ENCODE results near the gene PLEK2. TPM values are rescaled to one million over a fixed set of nuclear protein-coding genes. Genes with fewer than 3 reads are reported as not detected.
"Not testable (repeated sequence)": the region's sequence is repeated elsewhere in the genome, so short reads cannot be mapped to it uniquely, and the experiment has no call there.

Gene PLEK2
- total RNA-seq, 2 experiments from 2014 or later = 0.44 TPM; not detected in 1

DNA sequence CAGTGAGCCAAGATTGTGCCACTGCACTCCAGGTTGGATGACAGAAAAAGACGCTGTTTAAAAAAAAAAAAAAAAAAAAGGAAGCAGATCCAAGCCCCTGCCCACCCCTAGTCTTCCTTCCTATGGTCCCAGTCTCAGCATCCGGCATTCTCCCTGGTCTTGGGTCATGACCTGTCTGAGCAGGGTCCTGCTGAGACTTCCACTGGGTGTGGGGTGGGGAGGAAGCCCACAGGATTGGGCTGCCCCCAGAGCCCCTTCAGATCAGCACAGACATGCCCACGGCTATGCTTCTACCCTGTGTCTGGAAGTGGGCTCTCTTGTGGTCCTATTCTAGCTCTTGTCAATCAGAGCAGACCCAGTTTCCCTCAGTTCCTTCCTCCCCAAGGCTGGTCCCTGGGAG is 12.6 kb upstream of the PLEK2 start:
- H3K36me3 Mint-ChIP-seq = no peaks in the 10 kb centered on the region
- no peak overlapping the region for H3K4me3 Mint-ChIP-seq
- H3K27ac Mint-ChIP-seq = no peak overlapping the region
- H3K27me3 Mint-ChIP-seq = peaks cover 35% of the 10 kb centered on the region
- CTCF ChIA-PET = interaction anchor here (1.4 to 6.8 kb wide), 6 partner anchors 103 to 280 kb away, joined by 3 to 145 read pairs (median 20); partner anchors contain the start of gene PIGH
- H3K4me1 Mint-ChIP-seq = peaks cover 9% of the 10 kb centered on the region
- no peaks in the 10 kb centered on the region for H3K9me3 Mint-ChIP-seq (ENCODE audit: low read depth)
- ATAC-seq (no peak), DNase-seq (no peak)

DNA sequence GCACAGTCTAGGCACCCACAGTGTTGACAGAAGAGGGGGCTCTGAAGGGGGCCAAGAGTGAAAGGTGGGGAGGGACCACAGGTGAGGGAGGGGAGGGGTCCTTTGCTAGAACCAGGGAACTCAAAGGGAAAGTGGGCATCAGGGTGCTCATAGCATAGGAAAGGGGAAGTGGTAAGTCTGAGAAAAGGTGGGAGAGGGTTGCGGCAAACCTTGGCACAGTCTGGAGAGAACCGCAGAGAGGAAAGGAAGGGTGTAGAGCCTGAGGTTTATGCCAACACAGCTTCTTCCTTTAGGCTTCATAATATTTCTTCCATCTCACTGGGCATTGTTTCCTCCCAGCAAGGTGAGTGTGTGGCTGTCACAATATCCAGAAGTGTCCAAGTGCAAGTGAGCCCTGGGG is 11.5 kb upstream of the PLEK2 start:
- no peak for DNase-seq
- Mint-ChIP-seq H3K36me3 (no peaks in the 10 kb centered on the region), H3K27me3 (peaks cover 31% of the 10 kb centered on the region), H3K27ac (no peak overlapping the region), H3K4me1 (peaks cover 9% of the 10 kb centered on the region), H3K4me3 (no peak overlapping the region), H3K9me3 (ENCODE audit: low read depth) (no peaks in the 10 kb centered on the region)
- no peak for ATAC-seq
- CTCF ChIA-PET = interaction anchor here (1.4 to 6.8 kb wide), 4 partner anchors 149 to 281 kb away, joined by 3 to 145 read pairs (median 6); partner anchors contain the start of gene PIGH

DNA sequence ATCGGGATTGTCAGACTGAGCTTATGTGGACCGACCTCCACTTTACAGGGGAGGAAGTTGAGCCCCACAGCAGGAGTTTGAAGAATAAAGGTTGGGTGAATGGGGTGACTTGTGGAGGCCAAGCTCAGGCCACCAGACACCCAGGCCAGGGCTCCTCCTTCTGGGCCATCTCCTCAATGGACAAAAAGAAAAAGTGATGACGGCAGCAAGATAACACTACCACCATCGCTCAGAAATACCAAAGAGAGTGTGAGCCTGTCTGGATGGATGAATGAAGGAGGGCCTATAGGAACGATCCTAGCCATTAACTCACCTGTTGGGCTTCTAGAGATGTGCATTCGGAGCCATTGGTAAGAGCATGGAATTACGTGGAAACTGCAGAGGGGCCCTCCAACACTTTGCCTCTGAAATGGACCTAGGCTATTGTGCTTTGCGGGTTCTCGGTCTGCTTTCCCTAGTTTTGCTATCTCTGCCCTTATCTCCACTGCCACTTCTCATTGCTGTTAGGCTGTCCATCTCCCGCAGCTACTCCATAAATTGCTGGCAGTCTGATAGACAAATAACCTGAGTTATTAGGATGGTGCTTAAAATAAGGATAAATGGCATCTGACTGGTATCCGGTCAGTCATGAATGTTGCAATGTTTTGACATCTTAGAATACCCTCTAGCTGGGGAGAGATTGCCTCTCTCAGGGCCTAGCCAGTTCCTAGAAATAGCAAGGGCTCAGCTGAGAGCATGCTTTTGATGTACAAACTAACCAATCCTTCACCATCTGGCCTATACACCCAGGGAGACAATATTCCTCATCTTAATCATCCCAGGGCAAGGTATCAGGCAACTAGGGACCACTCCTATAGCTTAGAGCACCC is 9.6 kb upstream of the PLEK2 start:
- no peaks in the 10 kb centered on the region for H3K36me3 Mint-ChIP-seq
- H3K4me3 Mint-ChIP-seq = no peak overlapping the region
- DNase-seq (no peak), ATAC-seq (no peak)
- H3K27ac Mint-ChIP-seq = no peak overlapping the region
- peaks cover 24% of the 10 kb centered on the region for H3K27me3 Mint-ChIP-seq
- peaks cover 7% of the 10 kb centered on the region for H3K4me1 Mint-ChIP-seq
- CTCF ChIA-PET = interaction anchor here (0.9 to 2.2 kb wide), 4 partner anchors 10 to 150 kb away, joined by 3 to 7 read pairs (median 4); no protein-coding TSS in a partner anchor
- no peaks in the 10 kb centered on the region for H3K9me3 Mint-ChIP-seq (ENCODE audit: low read depth)

DNA sequence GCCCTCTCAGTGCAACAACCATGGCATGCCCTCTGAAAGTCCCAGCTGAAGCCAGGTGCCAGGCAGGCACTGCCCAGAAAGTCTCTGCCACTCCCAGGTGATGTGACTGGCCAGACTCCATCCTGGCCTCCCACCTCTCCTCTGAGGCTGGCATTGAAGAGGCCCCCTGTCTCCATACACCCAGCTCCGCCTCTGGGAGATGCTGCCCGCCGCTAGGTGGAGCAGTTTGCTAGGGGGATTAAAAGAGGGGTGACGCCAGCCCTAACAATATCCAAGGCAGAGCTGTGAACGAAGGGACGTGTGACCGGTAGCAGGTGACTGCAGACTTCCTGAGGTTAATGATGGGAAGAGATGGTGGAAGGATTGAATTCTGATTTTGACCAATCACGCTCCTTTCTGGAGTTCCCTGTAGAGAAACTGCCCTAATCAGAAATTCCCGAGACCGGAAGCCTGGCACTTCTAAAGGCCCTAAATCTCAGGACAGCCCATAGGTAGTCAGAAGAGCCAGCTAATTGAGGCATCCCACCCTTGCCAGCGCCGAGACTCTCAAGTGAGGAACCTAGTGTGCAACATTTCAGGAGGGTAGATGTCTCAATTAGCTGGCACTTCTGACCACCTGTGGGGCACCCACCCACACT is 8.3 kb upstream of the PLEK2 start:
- Mint-ChIP-seq H3K27ac (no peak overlapping the region), H3K9me3 (ENCODE audit: low read depth) (no peaks in the 10 kb centered on the region), H3K27me3 (peaks cover 16% of the 10 kb centered on the region), H3K4me3 (no peak overlapping the region), H3K4me1 (peaks cover 7% of the 10 kb centered on the region), H3K36me3 (no peaks in the 10 kb centered on the region)
- DNase-seq = peak; percentile 63
- CTCF ChIA-PET = interaction anchor here (0.5 to 2.2 kb wide), 13 partner anchors 8 to 329 kb away, joined by 3 to 13 read pairs (median 3); no protein-coding TSS in a partner anchor
- ATAC-seq = peak; percentile 67

DNA sequence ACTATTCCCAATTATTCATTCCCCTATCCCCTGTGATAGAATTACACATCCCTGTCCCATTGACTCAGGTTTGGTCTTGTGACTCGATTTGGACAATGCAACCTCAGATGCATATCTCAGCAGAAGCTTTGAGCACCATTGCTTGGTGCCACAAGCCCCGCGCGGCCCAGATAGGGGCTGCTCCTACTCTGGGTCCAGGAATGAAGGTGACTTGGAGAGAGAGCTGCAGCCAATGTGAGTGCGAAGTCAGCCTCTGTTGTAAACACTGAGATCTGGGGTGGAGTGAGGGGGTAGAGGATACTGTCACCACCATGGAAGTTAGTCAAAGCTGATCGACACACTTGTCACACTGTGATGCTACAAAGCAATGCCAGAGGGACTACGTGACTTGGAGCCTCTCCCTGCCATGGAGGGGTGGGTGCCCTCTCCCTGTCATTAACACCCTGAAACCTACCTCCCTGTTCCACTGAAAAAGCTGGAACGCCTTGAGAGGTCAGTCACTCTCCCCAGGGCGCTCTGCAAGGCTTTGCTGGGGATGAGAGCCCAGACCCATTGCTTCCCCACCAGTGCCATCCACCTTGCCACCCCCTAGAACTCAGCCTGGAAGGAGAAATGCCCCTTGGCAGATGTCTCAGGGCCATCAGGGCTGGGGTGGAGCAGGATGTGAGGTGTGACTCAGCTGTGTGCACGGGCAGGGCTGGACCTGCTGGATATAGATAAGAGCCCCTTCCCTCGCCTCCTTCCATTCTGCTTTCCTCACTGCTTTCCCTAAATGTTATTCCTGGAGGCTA is 6.6 kb upstream of the PLEK2 start:
- peaks cover 8% of the 10 kb centered on the region for H3K27me3 Mint-ChIP-seq
- ATAC-seq = no peak
- no peaks in the 10 kb centered on the region for H3K9me3 Mint-ChIP-seq (ENCODE audit: low read depth)
- peaks cover 9% of the 10 kb centered on the region for H3K4me1 Mint-ChIP-seq
- CTCF ChIA-PET = no interaction called here
- DNase-seq = no peak
- no peak overlapping the region for H3K4me3 Mint-ChIP-seq
- no peaks in the 10 kb centered on the region for H3K36me3 Mint-ChIP-seq
- no peak overlapping the region for H3K27ac Mint-ChIP-seq

DNA sequence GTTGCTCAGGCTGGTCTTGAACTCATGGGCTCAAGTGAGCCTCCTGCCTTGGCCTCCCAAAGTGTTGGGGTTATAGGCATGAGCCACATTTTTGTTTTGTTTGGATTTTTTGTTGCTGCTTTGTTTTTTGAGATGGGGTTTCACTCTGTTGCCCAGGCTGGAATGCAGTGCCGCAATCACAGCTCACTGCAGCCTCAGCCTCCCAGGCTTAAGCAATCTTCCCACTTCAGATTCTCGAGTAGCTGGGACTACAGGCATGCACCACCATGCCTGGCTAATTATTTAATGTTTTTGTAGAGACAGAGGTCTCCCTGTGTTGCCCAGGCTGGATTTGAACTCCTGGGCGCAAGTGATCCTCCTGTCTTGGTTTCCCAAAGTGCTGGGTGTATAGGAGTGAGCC is 5.7 kb upstream of the PLEK2 start:
- Mint-ChIP-seq H3K9me3 (ENCODE audit: low read depth) (no peaks in the 10 kb centered on the region), H3K4me3 (no peak overlapping the region), H3K36me3 (no peaks in the 10 kb centered on the region), H3K4me1 (peaks cover 4% of the 10 kb centered on the region), H3K27me3 (peaks cover 5% of the 10 kb centered on the region), H3K27ac (no peak overlapping the region)
- ATAC-seq (no peak), DNase-seq (no peak)
- CTCF ChIA-PET = interaction anchor here (0.9 kb wide), 1 partner anchor 174 kb away, joined by 3 read pairs; no protein-coding TSS in a partner anchor

DNA sequence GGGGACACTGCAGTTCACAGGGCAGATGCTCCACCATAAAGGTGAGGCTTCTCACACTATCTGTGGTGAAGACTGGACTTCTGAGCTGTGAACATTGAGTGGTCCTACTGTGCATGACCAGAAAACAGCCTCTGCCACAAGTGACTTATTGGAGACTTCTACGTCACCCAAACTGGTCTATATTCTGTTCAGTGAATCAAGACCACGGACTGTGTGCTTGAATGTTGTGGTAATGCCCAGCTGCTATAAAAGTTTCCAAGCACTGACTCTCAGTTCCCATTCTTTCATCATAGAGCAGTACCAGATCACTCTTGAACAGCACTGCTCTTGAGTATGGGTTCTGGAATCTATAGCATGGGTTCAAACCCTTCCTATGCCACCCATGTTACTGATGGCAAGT is 4.8 kb upstream of the PLEK2 start:
- Mint-ChIP-seq H3K4me1 (peaks cover 9% of the 10 kb centered on the region), H3K27ac (no peak overlapping the region), H3K36me3 (no peaks in the 10 kb centered on the region), H3K9me3 (ENCODE audit: low read depth) (no peaks in the 10 kb centered on the region), H3K27me3 (peaks cover 11% of the 10 kb centered on the region), H3K4me3 (no peak overlapping the region)
- DNase-seq (no peak), ATAC-seq (no peak)
- CTCF ChIA-PET = interaction anchor here (1.3 to 2.1 kb wide), 2 partner anchors 155 to 288 kb away, joined by 3 to 7 read pairs; no protein-coding TSS in a partner anchor

DNA sequence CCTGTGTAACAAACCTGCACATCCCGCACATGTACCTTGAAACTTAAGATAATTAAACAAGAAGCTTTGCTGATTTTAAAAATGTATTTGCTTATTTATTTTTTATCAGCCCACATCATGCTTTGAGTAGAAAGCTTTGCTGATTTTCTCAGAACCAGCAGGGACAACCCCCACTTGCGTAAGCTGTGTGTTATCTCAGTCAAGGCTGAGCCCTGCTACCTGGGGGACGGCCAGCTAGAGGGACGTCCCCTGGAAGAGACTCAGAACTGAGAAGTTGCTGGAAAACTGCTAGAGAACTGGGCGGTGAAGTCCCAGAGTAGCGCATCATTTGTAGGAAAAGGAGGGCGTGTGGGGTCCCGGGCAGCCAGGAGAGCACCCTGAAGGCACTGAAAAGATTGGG is 4.1 kb upstream of the PLEK2 start:
- Mint-ChIP-seq H3K27ac (no peak overlapping the region), H3K4me1 (peaks cover 9% of the 10 kb centered on the region), H3K9me3 (ENCODE audit: low read depth) (no peaks in the 10 kb centered on the region), H3K36me3 (no peaks in the 10 kb centered on the region), H3K4me3 (no peak overlapping the region), H3K27me3 (peaks cover 15% of the 10 kb centered on the region)
- CTCF ChIA-PET = interaction anchor here (0.6 to 2.1 kb wide), 4 partner anchors 11 to 300 kb away, joined by 3 to 7 read pairs (median 3); no protein-coding TSS in a partner anchor
- ATAC-seq (no peak), DNase-seq (no peak)

DNA sequence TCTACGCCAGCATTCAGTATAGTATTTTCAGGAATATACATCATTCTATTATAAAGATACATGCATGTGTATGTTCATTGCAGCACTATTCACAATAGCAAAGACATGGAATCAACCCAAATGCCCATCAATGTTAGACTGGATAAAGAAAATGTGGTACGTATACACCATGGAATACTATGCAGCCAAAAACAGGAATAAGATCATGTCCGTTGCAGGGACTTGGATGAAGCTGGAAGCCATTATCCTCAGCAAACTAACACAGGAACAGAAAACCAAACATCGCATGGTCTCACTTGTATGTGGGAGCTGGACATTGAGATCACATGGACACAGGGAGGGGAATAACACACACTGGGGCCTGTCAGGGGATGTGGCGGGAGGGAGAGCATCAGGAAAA is 3.6 kb upstream of the PLEK2 start:
- not testable (repeated sequence) for H3K36me3 Mint-ChIP-seq; ATAC-seq; H3K9me3 Mint-ChIP-seq (ENCODE audit: low read depth); DNase-seq; H3K4me3 Mint-ChIP-seq; H3K27ac Mint-ChIP-seq; H3K4me1 Mint-ChIP-seq
- CTCF ChIA-PET = interaction anchor here (0.8 to 2.1 kb wide), 3 partner anchors 156 to 300 kb away, joined by 3 to 7 read pairs (median 3); no protein-coding TSS in a partner anchor
- peaks cover 13% of the 10 kb centered on the region for H3K27me3 Mint-ChIP-seq

DNA sequence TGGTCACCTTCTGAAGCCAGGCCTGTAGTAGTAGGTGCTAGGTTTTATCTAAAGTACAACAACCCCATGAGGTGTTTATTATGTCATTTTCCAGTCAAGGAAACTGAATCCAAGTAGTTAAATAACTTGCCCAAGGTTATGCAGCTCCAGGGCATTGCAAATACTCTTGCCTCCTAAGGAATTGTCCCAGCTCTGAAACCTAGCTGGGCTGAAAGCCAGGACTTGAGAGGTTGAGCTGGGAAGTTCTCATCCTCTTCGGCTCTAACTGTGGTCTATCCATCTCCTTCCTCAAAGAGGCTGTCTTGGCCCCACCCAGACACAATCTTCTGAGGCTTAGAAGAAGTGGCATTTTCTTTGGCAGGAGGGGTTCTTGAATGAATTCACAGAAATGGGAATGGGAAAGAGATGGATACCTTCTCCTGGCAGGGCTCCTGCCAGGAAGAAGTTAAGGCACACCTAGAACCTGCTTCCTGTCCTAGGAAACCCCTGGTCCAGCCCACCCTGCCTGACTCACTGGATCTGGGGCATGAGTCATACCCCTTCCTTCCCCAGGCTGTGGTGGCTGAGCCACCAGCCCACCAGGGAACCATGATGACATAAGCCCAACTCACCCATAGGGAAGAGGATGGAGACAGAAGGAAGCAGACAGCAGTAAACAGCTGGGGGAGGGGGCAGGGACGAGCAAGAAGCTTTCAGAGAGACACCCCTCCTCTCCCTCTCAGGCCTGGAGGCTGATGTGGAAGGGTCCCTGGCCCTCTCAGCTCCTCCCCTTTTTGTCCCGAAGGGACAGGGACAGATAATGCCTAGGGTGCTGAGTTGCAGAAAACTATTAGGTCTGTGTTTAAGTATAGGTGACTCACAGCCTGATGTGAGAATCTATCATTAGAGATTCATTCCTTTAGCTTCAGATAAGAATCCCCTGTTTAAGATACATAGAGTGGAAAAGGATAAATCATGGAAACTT is 2.1 kb upstream of the PLEK2 start:
- DNase-seq (peak; percentile 50), ATAC-seq (peak; percentile 63)
- CTCF ChIA-PET = interaction anchor here (0.7 to 2.1 kb wide), 4 partner anchors 13 to 290 kb away, joined by 3 to 9 read pairs (median 3); partner anchors contain the start of gene PIGH
- Mint-ChIP-seq H3K4me1 (peaks cover 9% of the 10 kb centered on the region), H3K36me3 (no peaks in the 10 kb centered on the region), H3K4me3 (no peak overlapping the region), H3K27ac (no peak overlapping the region), H3K27me3 (peaks cover 14% of the 10 kb centered on the region), H3K9me3 (ENCODE audit: low read depth) (no peaks in the 10 kb centered on the region)

DNA sequence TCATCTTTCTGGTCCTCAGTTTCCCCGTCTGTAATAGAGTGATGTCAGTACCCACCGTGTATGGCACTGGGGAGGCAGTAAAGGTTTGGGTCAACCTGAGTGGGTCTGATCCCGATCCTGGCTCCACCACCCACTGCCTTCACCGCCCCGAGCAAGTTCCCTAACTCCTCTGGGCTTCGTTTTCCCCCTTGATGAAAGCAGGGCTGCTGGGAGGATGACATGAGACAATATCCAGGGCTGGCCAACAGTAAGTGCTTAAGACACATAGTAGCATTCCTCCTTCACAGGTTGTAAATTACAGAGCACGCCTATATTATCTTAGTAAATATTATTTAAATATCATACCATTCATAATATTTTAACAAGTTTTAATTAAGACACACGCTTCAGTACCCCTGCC is 595 bp downstream of the PLEK2 start:
- CTCF ChIA-PET = interaction anchor here (1.1 to 1.9 kb wide), 4 partner anchors 9 to 188 kb away, joined by 3 to 8 read pairs (median 4); partner anchors contain the start of gene PIGH
- Mint-ChIP-seq H3K36me3 (no peaks in the 10 kb centered on the region), H3K27me3 (peaks cover 14% of the 10 kb centered on the region), H3K4me1 (peaks cover 9% of the 10 kb centered on the region), H3K4me3 (no peak overlapping the region), H3K27ac (no peak overlapping the region), H3K9me3 (ENCODE audit: low read depth) (no peaks in the 10 kb centered on the region)
- DNase-seq (no peak), ATAC-seq (no peak)

DNA sequence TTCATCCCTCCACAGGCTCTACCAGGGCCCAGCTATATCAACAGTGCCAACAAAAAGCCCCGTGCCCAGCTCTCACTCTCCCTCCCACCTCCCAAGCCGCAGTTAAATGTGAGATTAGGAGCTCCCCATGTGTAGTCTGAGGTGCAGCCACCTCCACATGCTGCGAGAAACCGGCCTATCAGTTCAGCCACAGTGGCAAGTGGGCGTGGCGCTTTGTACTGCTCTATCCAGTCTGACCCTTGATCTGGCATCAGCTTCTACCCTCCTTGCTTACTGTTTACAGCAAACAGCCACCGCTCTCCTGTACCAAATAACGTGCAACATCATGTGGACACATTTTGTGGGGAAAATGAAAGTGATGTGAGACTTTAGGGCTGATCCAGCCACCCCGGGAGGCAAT is 1.7 kb downstream of the PLEK2 start:
- H3K9me3 Mint-ChIP-seq (ENCODE audit: low read depth) = no peaks in the 10 kb centered on the region
- no peaks in the 10 kb centered on the region for H3K36me3 Mint-ChIP-seq
- no peak overlapping the region for H3K27ac Mint-ChIP-seq
- peaks cover 9% of the 10 kb centered on the region for H3K4me1 Mint-ChIP-seq
- no peak overlapping the region for H3K4me3 Mint-ChIP-seq
- CTCF ChIA-PET = no interaction called here
- H3K27me3 Mint-ChIP-seq = peaks cover 14% of the 10 kb centered on the region
- ATAC-seq (no peak), DNase-seq (no peak)
